DOHH2 (cell line): ENCODE results near the gene PNO1.
"Not testable (repeated sequence)": the region's sequence is repeated elsewhere in the genome, so short reads cannot be mapped to it uniquely, and the experiment has no call there.

Experiments used
- H3F3A ChIP-seq: fragments of 200-600 bp; sonication (generic), shearing (Covaris generic); 2 replicates; pipeline ENCODE4 v1.6.0; 2016; ENCODE audit warnings: antibody characterized with exemption, mild to moderate bottlenecking; ENCODE audit not compliant: control insufficient read depth, insufficient read depth
- H3K27ac ChIP-seq: fragments of 200-600 bp; sonication (generic); 2 replicates; pipeline ENCODE4 v1.5.1; 2014; ENCODE audit warnings: low read depth, mild to moderate bottlenecking, low read length, moderate library complexity
- H3K27me3 ChIP-seq: fragments of 200-600 bp; sonication (generic); 2 replicates; pipeline ENCODE4 v1.6.1; 2014; ENCODE audit warnings: mild to moderate bottlenecking, low read length, mixed read lengths; ENCODE audit not compliant: control insufficient read depth
- H3K36me3 ChIP-seq: fragments of 200-600 bp; sonication (generic); 2 replicates; pipeline ENCODE4 v1.6.1; 2014; ENCODE audit warnings: mild to moderate bottlenecking, low read length, moderate library complexity, mixed read lengths; ENCODE audit not compliant: control insufficient read depth
- H3K4me1 ChIP-seq: fragments of 200-600 bp; sonication (generic); 2 replicates; pipeline ENCODE4 v1.6.1; 2014; ENCODE audit warnings: mild to moderate bottlenecking, low read length, mixed read lengths; ENCODE audit not compliant: control insufficient read depth
- H3K4me2 ChIP-seq: fragments of 200-600 bp; sonication (generic); 2 replicates; pipeline ENCODE4 v1.6.0; 2014; ENCODE audit warnings: mild to moderate bottlenecking, low read length, moderate library complexity
- H3K4me3 ChIP-seq: fragments of 200-600 bp; sonication (generic); 2 replicates; pipeline ENCODE4 v1.5.1; 2014; ENCODE audit warnings: mild to moderate bottlenecking, low read length, mixed read lengths
- H3K79me2 ChIP-seq: fragments of 200-600 bp; sonication (generic); 2 replicates; pipeline ENCODE4 v1.6.1; 2014; ENCODE audit warnings: mild to moderate bottlenecking, low read length, mixed read lengths; ENCODE audit not compliant: control insufficient read depth
- H3K9me2 ChIP-seq: fragments of 200-600 bp; sonication (generic); replicated peaks from 2 replicates; pipeline ENCODE4 v1.6.1; 2014; ENCODE audit warnings: mild to moderate bottlenecking, low read length, mixed read lengths; ENCODE audit not compliant: control insufficient read depth
- H3K9me3 ChIP-seq: fragments of 200-600 bp; sonication (generic); 2 replicates; pipeline ENCODE4 v1.6.1; 2014; ENCODE audit warnings: antibody characterized with exemption, low read length, mixed read lengths; ENCODE audit not compliant: control insufficient read depth, insufficient read depth
- H4K20me1 ChIP-seq: fragments of 200-600 bp; sonication (generic); 2 replicates; pipeline ENCODE4 v1.6.0; 2014; ENCODE audit warnings: low read depth, mild to moderate bottlenecking, antibody characterized with exemption, low read length, moderate library complexity; ENCODE audit not compliant: control insufficient read depth, insufficient read depth
- CTCF ChIP-seq: fragments of 200-600 bp; sonication (generic); IDR thresholded peaks from one replicate; pipeline ENCODE4 v1.5.1; 2014; ENCODE audit warnings: antibody characterized with exemption, mild to moderate bottlenecking, low read depth, low read length; ENCODE audit not compliant: poor library complexity, severe bottlenecking
- EZH2phosphoT487 ChIP-seq: fragments of 200-600 bp; sonication (generic); IDR thresholded peaks from 2 replicates; pipeline ENCODE4 v1.6.1; 2017; ENCODE audit warnings: borderline replicate concordance, mild to moderate bottlenecking, antibody characterized with exemption, low read length, moderate library complexity, mixed read lengths

Gene PNO1

GRCh38 chr2:68171684-68172083 is 14.0 kb downstream of the PNO1 start:
- Histone ChIP-seq H3K79me2 (peaks cover 21% of the 10 kb centered on the region), H3K9me2 (no peaks in the 10 kb centered on the region), H3K27ac (no peak overlapping the region), H3K36me3 (peaks cover 81% of the 10 kb centered on the region), H3K4me1 (peaks cover 11% of the 10 kb centered on the region), H3F3A (peaks cover 40% of the 10 kb centered on the region), H4K20me1 (peaks cover 8% of the 10 kb centered on the region; the same call in 1 of the 2 replicates), H3K4me2 (no peak overlapping the region), H3K4me3 (no peak overlapping the region), H3K27me3 (no peaks in the 10 kb centered on the region), H3K9me3 (no peaks in the 10 kb centered on the region)
- TF ChIP-seq EZH2phosphoT487 (no peak), CTCF (no peak)

- Histone ChIP-seq H3K27me3 (no peaks in the 10 kb centered on the region), H3K4me3 (no peak overlapping the region), H3K9me3 (no peaks in the 10 kb centered on the region), H3K4me2 (no peak overlapping the region), H3K4me1 (peaks cover 18% of the 10 kb centered on the region), H3K27ac (no peak overlapping the region), H3K36me3 (peaks cover 81% of the 10 kb centered on the region), H3F3A (peaks cover 40% of the 10 kb centered on the region), H3K9me2 (no peaks in the 10 kb centered on the region), H3K79me2 (peaks cover 21% of the 10 kb centered on the region), H4K20me1 (peaks cover 8% of the 10 kb centered on the region; the same call in 1 of the 2 replicates)
- TF ChIP-seq EZH2phosphoT487 (no peak), CTCF (no peak)
Observed at GRCh38 chr2:68172521-68172920, 14.8 kb downstream of the PNO1 start.

- Histone ChIP-seq H3K27ac (no peak overlapping the region), H3K36me3 (peaks cover 81% of the 10 kb centered on the region), H4K20me1 (peaks cover 5% of the 10 kb centered on the region; the same call in 1 of the 2 replicates), H3K4me2 (no peak overlapping the region), H3K79me2 (peaks cover 17% of the 10 kb centered on the region), H3K4me3 (no peak overlapping the region), H3K9me2 (no peaks in the 10 kb centered on the region), H3F3A (peaks cover 37% of the 10 kb centered on the region), H3K9me3 (no peaks in the 10 kb centered on the region), H3K4me1 (peaks cover 18% of the 10 kb centered on the region), H3K27me3 (no peaks in the 10 kb centered on the region)
- no peak for TF ChIP-seq CTCF
- no peak for TF ChIP-seq EZH2phosphoT487
Observed at GRCh38 chr2:68172990-68173700, 15.5 kb downstream of the PNO1 start.

GRCh38 chr2:68175210-68175609 is 17.5 kb downstream of the PNO1 start:
- not testable (repeated sequence) for H3K9me3 ChIP-seq, H4K20me1 ChIP-seq, H3K4me3 ChIP-seq, H3K9me2 ChIP-seq, H3K4me2 ChIP-seq, H3K27me3 ChIP-seq, H3K27ac ChIP-seq
- Histone ChIP-seq H3K79me2 (peaks cover 20% of the 10 kb centered on the region), H3K36me3 (peaks cover 85% of the 10 kb centered on the region), H3F3A (peaks cover 40% of the 10 kb centered on the region), H3K4me1 (peaks cover 18% of the 10 kb centered on the region)
